ENCODE data around the gene ERVFRD-1. TPM values are rescaled to one million over a fixed set of nuclear protein-coding genes. Genes with fewer than 3 reads are reported as not detected.

Gene ERVFRD-1
- total RNA-seq, 1 experiment from 2014 or later: not detected

DNA sequence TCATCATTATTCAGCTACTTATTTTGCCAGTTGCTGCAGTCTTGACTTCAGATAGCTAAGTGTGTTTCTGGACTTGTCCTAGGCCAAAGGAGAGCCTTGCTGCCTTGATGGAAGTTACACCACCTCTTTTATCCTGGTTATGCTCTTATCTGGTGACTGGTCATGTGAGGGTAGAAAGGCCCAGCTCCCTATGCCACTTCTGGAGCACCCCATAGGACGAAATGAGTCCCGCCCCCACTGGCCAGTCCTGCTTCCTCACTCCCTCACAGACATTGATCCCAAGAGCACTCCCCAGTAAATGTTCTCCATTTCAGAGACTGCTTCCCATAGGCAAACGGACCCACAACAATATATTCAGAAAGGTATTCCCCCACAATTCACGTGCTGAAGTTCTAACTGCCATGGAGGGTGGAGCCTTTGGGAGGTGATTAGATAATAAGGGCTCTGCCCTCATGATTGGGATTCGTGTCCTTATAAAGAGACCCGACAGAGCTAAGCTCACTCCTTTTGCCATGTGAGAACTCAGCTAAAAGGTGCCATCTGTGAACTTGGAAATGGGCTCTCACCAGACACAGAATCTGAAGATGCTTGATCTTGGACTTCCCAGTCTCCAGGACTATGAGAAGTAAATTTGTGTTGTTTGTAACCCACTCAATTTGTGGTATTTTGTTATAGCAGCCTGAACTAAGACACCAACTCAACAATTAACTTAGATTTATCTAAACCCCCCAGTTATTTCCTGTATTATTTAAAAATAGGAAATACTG lies 45.9 kb downstream of the ERVFRD-1 start (continued):
- TF ChIP-seq, protein P1, sequence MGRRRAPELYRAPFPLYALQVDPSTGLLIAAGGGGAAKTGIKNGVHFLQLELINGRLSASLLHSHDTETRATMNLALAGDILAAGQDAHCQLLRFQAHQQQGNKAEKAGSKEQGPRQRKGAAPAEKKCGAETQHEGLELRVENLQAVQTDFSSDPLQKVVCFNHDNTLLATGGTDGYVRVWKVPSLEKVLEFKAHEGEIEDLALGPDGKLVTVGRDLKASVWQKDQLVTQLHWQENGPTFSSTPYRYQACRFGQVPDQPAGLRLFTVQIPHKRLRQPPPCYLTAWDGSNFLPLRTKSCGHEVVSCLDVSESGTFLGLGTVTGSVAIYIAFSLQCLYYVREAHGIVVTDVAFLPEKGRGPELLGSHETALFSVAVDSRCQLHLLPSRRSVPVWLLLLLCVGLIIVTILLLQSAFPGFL (CRISPR knock-in tag; IDR thresholded peaks at IDR 0.05; ENCODE audit: borderline replicate concordance): no peak
- TF ChIP-seq TEAD4 (CRISPR knock-in tag; IDR thresholded peaks at IDR 0.05): no peak
- no peak for TF ChIP-seq TCF7 (CRISPR knock-in tag; IDR thresholded peaks at IDR 0.05; ENCODE audit: low read depth)
- TF ChIP-seq, protein P2, sequence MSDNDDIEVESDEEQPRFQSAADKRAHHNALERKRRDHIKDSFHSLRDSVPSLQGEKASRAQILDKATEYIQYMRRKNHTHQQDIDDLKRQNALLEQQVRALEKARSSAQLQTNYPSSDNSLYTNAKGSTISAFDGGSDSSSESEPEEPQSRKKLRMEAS (CRISPR knock-in tag; IDR thresholded peaks at IDR 0.05): no peak
- TF ChIP-seq, protein P3, sequence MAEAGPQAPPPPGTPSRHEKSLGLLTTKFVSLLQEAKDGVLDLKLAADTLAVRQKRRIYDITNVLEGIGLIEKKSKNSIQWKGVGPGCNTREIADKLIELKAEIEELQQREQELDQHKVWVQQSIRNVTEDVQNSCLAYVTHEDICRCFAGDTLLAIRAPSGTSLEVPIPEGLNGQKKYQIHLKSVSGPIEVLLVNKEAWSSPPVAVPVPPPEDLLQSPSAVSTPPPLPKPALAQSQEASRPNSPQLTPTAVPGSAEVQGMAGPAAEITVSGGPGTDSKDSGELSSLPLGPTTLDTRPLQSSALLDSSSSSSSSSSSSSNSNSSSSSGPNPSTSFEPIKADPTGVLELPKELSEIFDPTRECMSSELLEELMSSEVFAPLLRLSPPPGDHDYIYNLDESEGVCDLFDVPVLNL (CRISPR knock-in tag; IDR thresholded peaks at IDR 0.05; ENCODE audit: borderline replicate concordance, low read depth): no peak
- no peak for TF ChIP-seq OVOL2 (CRISPR knock-in tag; IDR thresholded peaks at IDR 0.05; ENCODE audit: borderline replicate concordance)
- TF ChIP-seq JAZF1 (CRISPR knock-in tag; IDR thresholded peaks at IDR 0.05): no peak
- TF ChIP-seq, protein P4, sequence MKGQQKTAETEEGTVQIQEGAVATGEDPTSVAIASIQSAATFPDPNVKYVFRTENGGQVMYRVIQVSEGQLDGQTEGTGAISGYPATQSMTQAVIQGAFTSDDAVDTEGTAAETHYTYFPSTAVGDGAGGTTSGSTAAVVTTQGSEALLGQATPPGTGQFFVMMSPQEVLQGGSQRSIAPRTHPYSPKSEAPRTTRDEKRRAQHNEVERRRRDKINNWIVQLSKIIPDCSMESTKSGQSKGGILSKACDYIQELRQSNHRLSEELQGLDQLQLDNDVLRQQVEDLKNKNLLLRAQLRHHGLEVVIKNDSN (CRISPR knock-in tag; IDR thresholded peaks at IDR 0.05): no peak
- TF ChIP-seq, protein P5, sequence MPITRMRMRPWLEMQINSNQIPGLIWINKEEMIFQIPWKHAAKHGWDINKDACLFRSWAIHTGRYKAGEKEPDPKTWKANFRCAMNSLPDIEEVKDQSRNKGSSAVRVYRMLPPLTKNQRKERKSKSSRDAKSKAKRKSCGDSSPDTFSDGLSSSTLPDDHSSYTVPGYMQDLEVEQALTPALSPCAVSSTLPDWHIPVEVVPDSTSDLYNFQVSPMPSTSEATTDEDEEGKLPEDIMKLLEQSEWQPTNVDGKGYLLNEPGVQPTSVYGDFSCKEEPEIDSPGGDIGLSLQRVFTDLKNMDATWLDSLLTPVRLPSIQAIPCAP (CRISPR knock-in tag; IDR thresholded peaks at IDR 0.05): no peak
- TF ChIP-seq SMAD3 (CRISPR knock-in tag; IDR thresholded peaks at IDR 0.05; ENCODE audit: borderline replicate concordance): no peak

DNA sequence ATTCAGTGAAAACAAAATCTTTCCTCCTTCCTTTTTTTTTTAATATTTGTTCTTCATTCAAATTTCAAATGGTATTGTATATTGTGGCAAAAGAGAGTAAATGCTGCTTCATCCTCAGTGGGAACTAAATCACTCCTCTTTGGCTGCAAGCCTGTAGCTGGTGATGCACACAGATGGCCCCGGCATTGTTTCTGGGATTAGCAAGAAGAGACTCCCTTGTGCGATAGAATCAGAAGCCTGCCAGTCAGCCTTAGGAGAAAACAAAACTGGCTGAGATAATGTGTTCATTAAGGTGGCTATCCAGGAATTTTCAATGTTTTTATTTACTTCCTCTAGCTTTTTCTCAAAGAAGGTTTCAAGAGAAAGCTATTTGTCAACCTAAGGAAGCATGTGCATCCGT lies 46.7 kb downstream of the ERVFRD-1 start:
- Mint-ChIP-seq H3K9me3 (no peaks in the 10 kb centered on the region), H3K27ac (no peak overlapping the region), H3K36me3 (no peaks in the 10 kb centered on the region), H3K4me3 (no peak overlapping the region), H3K27me3 (ENCODE audit: low read depth) (no peaks in the 10 kb centered on the region), H3K4me1 (peaks cover 4% of the 10 kb centered on the region)
- ATAC-seq: no peak
- ChIA-PET CTCF (interaction anchor here (1.5 to 5.2 kb wide), 2 partner anchors 111 to 113 kb away, joined by 4 to 34 read pairs; no protein-coding TSS in a partner anchor), POLR2A (interaction anchor here (0.6 kb wide), 2 partner anchors 71 to 946 kb away, joined by 4 to 6 read pairs; no protein-coding TSS in a partner anchor)
- DNase-seq (ENCODE audit: low spot score): no peak
- TF ChIP-seq KAT7 (CRISPR knock-in tag; IDR thresholded peaks at IDR 0.05; ENCODE audit: borderline replicate concordance): no peak
- TF ChIP-seq ATF1 (CRISPR knock-in tag; IDR thresholded peaks at IDR 0.05): no peak
- TF ChIP-seq, protein P6, sequence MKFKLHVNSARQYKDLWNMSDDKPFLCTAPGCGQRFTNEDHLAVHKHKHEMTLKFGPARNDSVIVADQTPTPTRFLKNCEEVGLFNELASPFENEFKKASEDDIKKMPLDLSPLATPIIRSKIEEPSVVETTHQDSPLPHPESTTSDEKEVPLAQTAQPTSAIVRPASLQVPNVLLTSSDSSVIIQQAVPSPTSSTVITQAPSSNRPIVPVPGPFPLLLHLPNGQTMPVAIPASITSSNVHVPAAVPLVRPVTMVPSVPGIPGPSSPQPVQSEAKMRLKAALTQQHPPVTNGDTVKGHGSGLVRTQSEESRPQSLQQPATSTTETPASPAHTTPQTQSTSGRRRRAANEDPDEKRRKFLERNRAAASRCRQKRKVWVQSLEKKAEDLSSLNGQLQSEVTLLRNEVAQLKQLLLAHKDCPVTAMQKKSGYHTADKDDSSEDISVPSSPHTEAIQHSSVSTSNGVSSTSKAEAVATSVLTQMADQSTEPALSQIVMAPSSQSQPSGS (CRISPR knock-in tag; IDR thresholded peaks at IDR 0.05; ENCODE audit: borderline replicate concordance, low read depth): no peak
- TF ChIP-seq, protein P7, sequence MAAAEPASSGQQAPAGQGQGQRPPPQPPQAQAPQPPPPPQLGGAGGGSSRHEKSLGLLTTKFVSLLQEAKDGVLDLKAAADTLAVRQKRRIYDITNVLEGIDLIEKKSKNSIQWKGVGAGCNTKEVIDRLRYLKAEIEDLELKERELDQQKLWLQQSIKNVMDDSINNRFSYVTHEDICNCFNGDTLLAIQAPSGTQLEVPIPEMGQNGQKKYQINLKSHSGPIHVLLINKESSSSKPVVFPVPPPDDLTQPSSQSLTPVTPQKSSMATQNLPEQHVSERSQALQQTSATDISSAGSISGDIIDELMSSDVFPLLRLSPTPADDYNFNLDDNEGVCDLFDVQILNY (CRISPR knock-in tag; IDR thresholded peaks at IDR 0.05): no peak
- TF ChIP-seq, protein P8, sequence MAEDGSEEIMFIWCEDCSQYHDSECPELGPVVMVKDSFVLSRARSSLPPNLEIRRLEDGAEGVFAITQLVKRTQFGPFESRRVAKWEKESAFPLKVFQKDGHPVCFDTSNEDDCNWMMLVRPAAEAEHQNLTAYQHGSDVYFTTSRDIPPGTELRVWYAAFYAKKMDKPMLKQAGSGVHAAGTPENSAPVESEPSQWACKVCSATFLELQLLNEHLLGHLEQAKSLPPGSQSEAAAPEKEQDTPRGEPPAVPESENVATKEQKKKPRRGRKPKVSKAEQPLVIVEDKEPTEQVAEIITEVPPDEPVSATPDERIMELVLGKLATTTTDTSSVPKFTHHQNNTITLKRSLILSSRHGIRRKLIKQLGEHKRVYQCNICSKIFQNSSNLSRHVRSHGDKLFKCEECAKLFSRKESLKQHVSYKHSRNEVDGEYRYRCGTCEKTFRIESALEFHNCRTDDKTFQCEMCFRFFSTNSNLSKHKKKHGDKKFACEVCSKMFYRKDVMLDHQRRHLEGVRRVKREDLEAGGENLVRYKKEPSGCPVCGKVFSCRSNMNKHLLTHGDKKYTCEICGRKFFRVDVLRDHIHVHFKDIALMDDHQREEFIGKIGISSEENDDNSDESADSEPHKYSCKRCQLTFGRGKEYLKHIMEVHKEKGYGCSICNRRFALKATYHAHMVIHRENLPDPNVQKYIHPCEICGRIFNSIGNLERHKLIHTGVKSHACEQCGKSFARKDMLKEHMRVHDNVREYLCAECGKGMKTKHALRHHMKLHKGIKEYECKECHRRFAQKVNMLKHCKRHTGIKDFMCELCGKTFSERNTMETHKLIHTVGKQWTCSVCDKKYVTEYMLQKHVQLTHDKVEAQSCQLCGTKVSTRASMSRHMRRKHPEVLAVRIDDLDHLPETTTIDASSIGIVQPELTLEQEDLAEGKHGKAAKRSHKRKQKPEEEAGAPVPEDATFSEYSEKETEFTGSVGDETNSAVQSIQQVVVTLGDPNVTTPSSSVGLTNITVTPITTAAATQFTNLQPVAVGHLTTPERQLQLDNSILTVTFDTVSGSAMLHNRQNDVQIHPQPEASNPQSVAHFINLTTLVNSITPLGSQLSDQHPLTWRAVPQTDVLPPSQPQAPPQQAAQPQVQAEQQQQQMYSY (CRISPR knock-in tag; IDR thresholded peaks at IDR 0.05): no peak
- TF ChIP-seq ELF4 (CRISPR knock-in tag; IDR thresholded peaks at IDR 0.05; ENCODE audit: low read depth): no peak
- TF ChIP-seq MXD4 (CRISPR knock-in tag; IDR thresholded peaks at IDR 0.05; ENCODE audit: borderline replicate concordance): no peak
- TF ChIP-seq ZNF423 (CRISPR knock-in tag; IDR thresholded peaks at IDR 0.05): no peak
- TF ChIP-seq, protein P9, sequence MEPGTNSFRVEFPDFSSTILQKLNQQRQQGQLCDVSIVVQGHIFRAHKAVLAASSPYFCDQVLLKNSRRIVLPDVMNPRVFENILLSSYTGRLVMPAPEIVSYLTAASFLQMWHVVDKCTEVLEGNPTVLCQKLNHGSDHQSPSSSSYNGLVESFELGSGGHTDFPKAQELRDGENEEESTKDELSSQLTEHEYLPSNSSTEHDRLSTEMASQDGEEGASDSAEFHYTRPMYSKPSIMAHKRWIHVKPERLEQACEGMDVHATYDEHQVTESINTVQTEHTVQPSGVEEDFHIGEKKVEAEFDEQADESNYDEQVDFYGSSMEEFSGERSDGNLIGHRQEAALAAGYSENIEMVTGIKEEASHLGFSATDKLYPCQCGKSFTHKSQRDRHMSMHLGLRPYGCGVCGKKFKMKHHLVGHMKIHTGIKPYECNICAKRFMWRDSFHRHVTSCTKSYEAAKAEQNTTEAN (CRISPR knock-in tag; IDR thresholded peaks at IDR 0.05): no peak
- TF ChIP-seq, protein P10, sequence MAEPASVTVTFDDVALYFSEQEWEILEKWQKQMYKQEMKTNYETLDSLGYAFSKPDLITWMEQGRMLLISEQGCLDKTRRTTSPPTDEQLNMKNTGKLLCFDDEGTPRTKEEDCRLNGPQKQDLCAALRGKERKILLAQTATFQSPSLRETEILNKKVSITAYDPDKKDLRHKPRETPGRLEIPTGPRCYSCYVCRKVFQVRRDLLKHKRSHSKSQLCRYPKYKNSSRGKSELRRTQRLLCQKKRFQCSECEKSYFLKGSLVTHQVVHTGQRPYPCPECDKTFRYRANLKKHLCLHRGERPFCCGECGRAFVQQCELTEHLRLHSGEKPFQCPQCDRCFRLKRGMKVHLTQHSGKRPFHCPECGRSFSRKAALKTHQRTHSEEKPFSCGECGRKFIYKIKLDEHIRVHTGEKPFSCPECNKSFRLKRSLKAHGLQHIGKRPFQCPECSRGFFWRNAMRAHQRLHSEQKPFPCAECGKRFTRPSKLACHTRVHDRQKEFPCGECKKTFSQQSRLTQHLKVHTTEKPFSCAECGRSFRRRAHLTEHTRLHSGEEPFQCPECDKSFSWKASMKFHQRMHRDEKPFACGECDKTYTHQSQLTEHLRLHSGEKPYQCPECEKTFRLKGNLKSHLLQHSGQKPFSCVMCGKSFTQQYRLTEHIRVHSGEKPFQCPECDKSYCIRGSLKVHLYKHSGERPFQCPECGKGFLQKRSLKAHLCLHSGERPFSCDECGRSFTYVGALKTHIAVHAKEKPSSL (CRISPR knock-in tag; conservative IDR thresholded peaks at IDR 0.05): no peak

All from WTC11 (cell line).